Activated CD4-positive, alpha-beta T cell treated with anti-CD3 and anti-CD28 coated beads, Interleukin-2, amount 10 ng/mL, durations not matched to agents 24 days and 14 days (primary cell): Measurements from ENCODE around the gene CAMK2B. TPM values are rescaled to one million over a fixed set of nuclear protein-coding genes. Genes with fewer than 3 reads are reported as not detected.
A peak's percentile ranks its signal among the peaks of the same experiment; 100 is the strongest.

Experiments
- DNase-seq: peaks from one replicate; pipeline ENCODE4 v3.0.0; 2022
- H3K27ac Mint-ChIP-seq: one replicate; pipeline ENCODE4 v1.8.0; 2022; ENCODE audit warnings: mild to moderate bottlenecking, mixed read lengths
- H3K27me3 Mint-ChIP-seq: one replicate; pipeline ENCODE4 v1.8.0; 2022; ENCODE audit warnings: mixed read lengths
- H3K36me3 Mint-ChIP-seq: one replicate; pipeline ENCODE4 v1.8.0; 2022; ENCODE audit warnings: low read depth, mild to moderate bottlenecking, mixed read lengths
- H3K4me1 Mint-ChIP-seq: one replicate; pipeline ENCODE4 v1.8.0; 2021; ENCODE audit warnings: mixed read lengths
- H3K4me3 Mint-ChIP-seq: one replicate; pipeline ENCODE4 v1.8.0; 2022; ENCODE audit warnings: mild to moderate bottlenecking, moderate library complexity, mixed read lengths
- H3K9me3 Mint-ChIP-seq: one replicate; pipeline ENCODE4 v1.8.0; 2021; ENCODE audit warnings: mixed read lengths
- intact Hi-C: fragments of 100-400 bp; cut with micrococcal nuclease; formaldehyde crosslinking; loops from one replicate; pipeline ENCODE4 v1.15.1; 2023
- total RNA-seq: library from RNA; stranded (reverse); gene quantifications from 2 replicates; pipeline ENCODE4 v1.2.3, GENCODE V29; 2022

Gene CAMK2B
- total RNA-seq, 1 donor from 2014 or later: 1.6 TPM

GRCh38 chr7:44341401-44341800 is 16.0 kb upstream of the CAMK2B start:
- Mint-ChIP-seq H3K27me3 (peaks cover 21% of the 10 kb centered on the region), H3K36me3 (no peaks in the 10 kb centered on the region), H3K4me1 (no peaks in the 10 kb centered on the region), H3K4me3 (no peak overlapping the region), H3K27ac (no peak overlapping the region), H3K9me3 (peaks cover 9% of the 10 kb centered on the region)
- no peak for DNase-seq
- intact Hi-C loops: no loop called here

- Mint-ChIP-seq H3K4me3 (no peak overlapping the region), H3K9me3 (peaks cover 14% of the 10 kb centered on the region), H3K27ac (no peak overlapping the region), H3K36me3 (no peaks in the 10 kb centered on the region), H3K4me1 (no peaks in the 10 kb centered on the region), H3K27me3 (peaks cover 6% of the 10 kb centered on the region)
- intact Hi-C loops: no loop called here
- DNase-seq: no peak
Measured at GRCh38 chr7:44338600-44338999, 13.2 kb upstream of the CAMK2B start.

- H3K36me3 Mint-ChIP-seq: no peaks in the 10 kb centered on the region
- DNase-seq: no peak
- H3K27ac Mint-ChIP-seq: no peak overlapping the region
- intact Hi-C loops: no loop called here
- H3K4me1 Mint-ChIP-seq: no peaks in the 10 kb centered on the region
- peaks cover 14% of the 10 kb centered on the region for H3K9me3 Mint-ChIP-seq
- no peak overlapping the region for H3K4me3 Mint-ChIP-seq
- H3K27me3 Mint-ChIP-seq: peaks cover 6% of the 10 kb centered on the region
Measured at GRCh38 chr7:44336491-44336890, 11.1 kb upstream of the CAMK2B start.

GRCh38 chr7:44335184-44335583 is 9.8 kb upstream of the CAMK2B start:
- DNase-seq: no peak
- Mint-ChIP-seq H3K27me3 (peaks cover 6% of the 10 kb centered on the region), H3K27ac (no peak overlapping the region), H3K36me3 (no peaks in the 10 kb centered on the region), H3K9me3 (peaks cover 14% of the 10 kb centered on the region), H3K4me3 (no peak overlapping the region), H3K4me1 (no peaks in the 10 kb centered on the region)
- intact Hi-C loops: no loop called here

- H3K4me3 Mint-ChIP-seq: no peak overlapping the region
- no peak overlapping the region for H3K27ac Mint-ChIP-seq
- no peaks in the 10 kb centered on the region for H3K36me3 Mint-ChIP-seq
- H3K4me1 Mint-ChIP-seq: no peaks in the 10 kb centered on the region
- intact Hi-C loops: no loop called here
- no peak for DNase-seq
- H3K27me3 Mint-ChIP-seq: peaks cover 6% of the 10 kb centered on the region
- H3K9me3 Mint-ChIP-seq: peaks cover 14% of the 10 kb centered on the region
Measured at GRCh38 chr7:44334734-44335097, 9.3 kb upstream of the CAMK2B start.

- H3K9me3 Mint-ChIP-seq: peaks cover 14% of the 10 kb centered on the region
- no peak for DNase-seq
- peaks cover 6% of the 10 kb centered on the region for H3K27me3 Mint-ChIP-seq
- H3K4me1 Mint-ChIP-seq: no peaks in the 10 kb centered on the region
- H3K36me3 Mint-ChIP-seq: no peaks in the 10 kb centered on the region
- H3K4me3 Mint-ChIP-seq: no peak overlapping the region
- H3K27ac Mint-ChIP-seq: no peak overlapping the region
- intact Hi-C loops: no loop called here
Measured at GRCh38 chr7:44333911-44334733, 8.7 kb upstream of the CAMK2B start.

GRCh38 chr7:44331682-44332081 is 6.3 kb upstream of the CAMK2B start:
- peaks cover 11% of the 10 kb centered on the region for H3K27me3 Mint-ChIP-seq
- H3K4me3 Mint-ChIP-seq: no peak overlapping the region
- H3K27ac Mint-ChIP-seq: no peak overlapping the region
- no peaks in the 10 kb centered on the region for H3K36me3 Mint-ChIP-seq
- DNase-seq: no peak
- peaks cover 7% of the 10 kb centered on the region for H3K9me3 Mint-ChIP-seq
- intact Hi-C loops: no loop called here
- no peaks in the 10 kb centered on the region for H3K4me1 Mint-ChIP-seq

- no peaks in the 10 kb centered on the region for H3K9me3 Mint-ChIP-seq
- intact Hi-C loops: no loop called here
- peaks cover 2% of the 10 kb centered on the region for H3K36me3 Mint-ChIP-seq
- H3K27ac Mint-ChIP-seq: no peak overlapping the region
- DNase-seq: no peak
- no peak overlapping the region for H3K4me3 Mint-ChIP-seq
- peaks cover 3% of the 10 kb centered on the region for H3K4me1 Mint-ChIP-seq
- H3K27me3 Mint-ChIP-seq: peaks cover 16% of the 10 kb centered on the region
Measured at GRCh38 chr7:44330331-44330730, 4.9 kb upstream of the CAMK2B start.

GRCh38 chr7:44329888-44330287 is 4.5 kb upstream of the CAMK2B start:
- peaks cover 3% of the 10 kb centered on the region for H3K4me1 Mint-ChIP-seq

GRCh38 chr7:44329081-44329480 is 3.7 kb upstream of the CAMK2B start:
- Mint-ChIP-seq H3K36me3 (peaks cover 2% of the 10 kb centered on the region), H3K4me3 (no peak overlapping the region), H3K9me3 (no peaks in the 10 kb centered on the region), H3K27ac (no peak overlapping the region), H3K27me3 (peaks cover 22% of the 10 kb centered on the region), H3K4me1 (peaks cover 3% of the 10 kb centered on the region)
- DNase-seq: no peak
- intact Hi-C loops: no loop called here

More at GRCh38 chr7:44329888-44330287, 4.5 kb upstream of the CAMK2B start:
- DNase-seq: no peak
- Mint-ChIP-seq H3K27me3 (peaks cover 16% of the 10 kb centered on the region), H3K9me3 (no peaks in the 10 kb centered on the region), H3K27ac (no peak overlapping the region), H3K36me3 (peaks cover 2% of the 10 kb centered on the region), H3K4me3 (no peak overlapping the region)
- intact Hi-C loops: no loop called here

GRCh38 chr7:44327981-44328380 is 2.6 kb upstream of the CAMK2B start:
- DNase-seq: no peak
- Mint-ChIP-seq H3K4me1 (peaks cover 3% of the 10 kb centered on the region), H3K27ac (no peak overlapping the region), H3K27me3 (peaks cover 33% of the 10 kb centered on the region), H3K9me3 (no peaks in the 10 kb centered on the region), H3K4me3 (no peak overlapping the region), H3K36me3 (peaks cover 2% of the 10 kb centered on the region)
- intact Hi-C loops: no loop called here

- peaks cover 36% of the 10 kb centered on the region for H3K27me3 Mint-ChIP-seq
- no peak overlapping the region for H3K27ac Mint-ChIP-seq
- no peaks in the 10 kb centered on the region for H3K9me3 Mint-ChIP-seq
- H3K4me1 Mint-ChIP-seq: peaks cover 3% of the 10 kb centered on the region
- intact Hi-C loops: no loop called here
- no peak for DNase-seq
- H3K36me3 Mint-ChIP-seq: peaks cover 2% of the 10 kb centered on the region
- no peak overlapping the region for H3K4me3 Mint-ChIP-seq
Measured at GRCh38 chr7:44326261-44327125, 1.1 kb upstream of the CAMK2B start.

GRCh38 chr7:44325811-44326241 is 432 bp upstream of the CAMK2B start:
- H3K27ac Mint-ChIP-seq: no peak overlapping the region

More at GRCh38 chr7:44325811-44326241, 432 bp upstream of the CAMK2B start:
- Mint-ChIP-seq H3K4me1 (peaks cover 3% of the 10 kb centered on the region), H3K9me3 (no peaks in the 10 kb centered on the region), H3K36me3 (peaks cover 2% of the 10 kb centered on the region), H3K4me3 (peak overlapping the region; percentile 81), H3K27me3 (peaks cover 38% of the 10 kb centered on the region)
- intact Hi-C loops: no loop called here
- peak; percentile 54 for DNase-seq
